Stimulated activated memory B cell treated with anti-CD40 and anti-IgM and Interleukin-4, amounts not matched to agents 10 μg/mL and 1 μg/mL and 100 μg/mL, for 72 hours (primary cell): ENCODE data around the gene CDC34.

Experiments used
- ATAC-seq: fragments of 150-1000 bp; cut with Tn5 transposase; 2 replicates; pipeline ENCODE4 v1.10.0; 2021
- H3K27ac Mint-ChIP-seq: one replicate; pipeline ENCODE4 v1.8.0; 2022; ENCODE audit warnings: mild to moderate bottlenecking, mixed read lengths
- H3K27me3 Mint-ChIP-seq: one replicate; pipeline ENCODE4 v1.8.0; 2022; ENCODE audit warnings: mixed read lengths
- H3K36me3 Mint-ChIP-seq: one replicate; pipeline ENCODE4 v1.8.0; 2022; ENCODE audit warnings: mixed read lengths
- H3K4me1 Mint-ChIP-seq: one replicate; pipeline ENCODE4 v1.8.0; 2022; ENCODE audit warnings: mixed read lengths
- H3K4me3 Mint-ChIP-seq: one replicate; pipeline ENCODE4 v1.8.0; 2022; ENCODE audit warnings: mild to moderate bottlenecking, moderate library complexity, mixed read lengths
- H3K9me3 Mint-ChIP-seq: one replicate; pipeline ENCODE4 v1.8.0; 2022; ENCODE audit warnings: mixed read lengths

CDC34 gene

GRCh38 chr19:531753-532560 is at the start of gene CDC34:
Gene CDC34, plus strand, starts transcription at chr19:531760. Its CDS starts 172 bp downstream, at chr19:531932.
- Mint-ChIP-seq H3K9me3 (no peaks in the 10 kb centered on the region), H3K4me1 (peaks cover 24% of the 10 kb centered on the region), H3K36me3 (peaks cover 5% of the 10 kb centered on the region), H3K27ac (peak within 1 kb of the TSS; percentile 55), H3K27me3 (no peaks in the 10 kb centered on the region), H3K4me3 (peak within 1 kb of the TSS; percentile 85)
- ATAC-seq = peak; percentile 7

- Mint-ChIP-seq H3K4me1 (peaks cover 18% of the 10 kb centered on the region), H3K4me3 (no peak overlapping the region), H3K27ac (no peak overlapping the region), H3K36me3 (peaks cover 17% of the 10 kb centered on the region), H3K9me3 (peaks cover 19% of the 10 kb centered on the region), H3K27me3 (peaks cover 9% of the 10 kb centered on the region)
- ATAC-seq = no peak
Measured at GRCh38 chr19:482186-483041, 49.1 kb upstream of the CDC34 start.

GRCh38 chr19:483332-484072 is 48.1 kb upstream of the CDC34 start:
- no peak overlapping the region for H3K4me3 Mint-ChIP-seq
- peaks cover 9% of the 10 kb centered on the region for H3K27me3 Mint-ChIP-seq
- H3K27ac Mint-ChIP-seq = no peak overlapping the region
- peaks cover 23% of the 10 kb centered on the region for H3K4me1 Mint-ChIP-seq
- peaks cover 19% of the 10 kb centered on the region for H3K9me3 Mint-ChIP-seq
- no peak for ATAC-seq
- peaks cover 17% of the 10 kb centered on the region for H3K36me3 Mint-ChIP-seq

- Mint-ChIP-seq H3K27ac (no peak overlapping the region), H3K4me1 (peaks cover 25% of the 10 kb centered on the region)
Measured at GRCh38 chr19:484494-484893, 47.1 kb upstream of the CDC34 start.

GRCh38 chr19:485077-485476 is 46.5 kb upstream of the CDC34 start:
- peaks cover 15% of the 10 kb centered on the region for H3K9me3 Mint-ChIP-seq
- peaks cover 14% of the 10 kb centered on the region for H3K36me3 Mint-ChIP-seq
- no peak for ATAC-seq
- peaks cover 25% of the 10 kb centered on the region for H3K4me1 Mint-ChIP-seq
- H3K27ac Mint-ChIP-seq = no peak overlapping the region
- peaks cover 9% of the 10 kb centered on the region for H3K27me3 Mint-ChIP-seq
- no peak overlapping the region for H3K4me3 Mint-ChIP-seq

More at GRCh38 chr19:484494-484893, 47.1 kb upstream of the CDC34 start:
- Mint-ChIP-seq H3K9me3 (peaks cover 19% of the 10 kb centered on the region), H3K4me3 (no peak overlapping the region), H3K27me3 (peaks cover 9% of the 10 kb centered on the region), H3K36me3 (peaks cover 17% of the 10 kb centered on the region)
- no peak for ATAC-seq

- Mint-ChIP-seq H3K9me3 (peaks cover 8% of the 10 kb centered on the region), H3K36me3 (peaks cover 8% of the 10 kb centered on the region), H3K4me3 (no peak overlapping the region)
Measured at GRCh38 chr19:485583-486236, 45.9 kb upstream of the CDC34 start.

GRCh38 chr19:488505-489417 is 42.8 kb upstream of the CDC34 start:
- peak; percentile 95 for ATAC-seq
- Mint-ChIP-seq H3K27me3 (peaks cover 9% of the 10 kb centered on the region), H3K4me1 (peaks cover 15% of the 10 kb centered on the region), H3K36me3 (no peaks in the 10 kb centered on the region), H3K27ac (peak overlapping the region; percentile 83), H3K9me3 (peaks cover 2% of the 10 kb centered on the region), H3K4me3 (peak overlapping the region; percentile 82)

More at GRCh38 chr19:485583-486236, 45.9 kb upstream of the CDC34 start:
- Mint-ChIP-seq H3K4me1 (peaks cover 19% of the 10 kb centered on the region), H3K27me3 (peaks cover 9% of the 10 kb centered on the region), H3K27ac (no peak overlapping the region)
- ATAC-seq = no peak

GRCh38 chr19:489418-490196 is 42.0 kb upstream of the CDC34 start:
- Mint-ChIP-seq H3K4me3 (peak overlapping the region; percentile 82), H3K9me3 (peaks cover 3% of the 10 kb centered on the region), H3K4me1 (peaks cover 18% of the 10 kb centered on the region), H3K27ac (peak overlapping the region; percentile 83), H3K36me3 (no peaks in the 10 kb centered on the region), H3K27me3 (peaks cover 10% of the 10 kb centered on the region)
- ATAC-seq = peak; percentile 39

GRCh38 chr19:491146-491741 is 40.3 kb upstream of the CDC34 start:
- no peak overlapping the region for H3K27ac Mint-ChIP-seq
- peaks cover 3% of the 10 kb centered on the region for H3K9me3 Mint-ChIP-seq
- peaks cover 18% of the 10 kb centered on the region for H3K27me3 Mint-ChIP-seq
- no peak overlapping the region for H3K4me3 Mint-ChIP-seq
- no peaks in the 10 kb centered on the region for H3K36me3 Mint-ChIP-seq
- peaks cover 18% of the 10 kb centered on the region for H3K4me1 Mint-ChIP-seq
- ATAC-seq = no peak

GRCh38 chr19:492091-492531 is 39.4 kb upstream of the CDC34 start:
- no peak overlapping the region for H3K27ac Mint-ChIP-seq
- no peak overlapping the region for H3K4me3 Mint-ChIP-seq
- H3K36me3 Mint-ChIP-seq = no peaks in the 10 kb centered on the region
- H3K4me1 Mint-ChIP-seq = peaks cover 18% of the 10 kb centered on the region
- peaks cover 3% of the 10 kb centered on the region for H3K9me3 Mint-ChIP-seq
- peaks cover 20% of the 10 kb centered on the region for H3K27me3 Mint-ChIP-seq
- no peak for ATAC-seq

- H3K27ac Mint-ChIP-seq = no peak overlapping the region
- peaks cover 29% of the 10 kb centered on the region for H3K27me3 Mint-ChIP-seq
- H3K4me1 Mint-ChIP-seq = peaks cover 21% of the 10 kb centered on the region
- ATAC-seq = no peak
- no peaks in the 10 kb centered on the region for H3K36me3 Mint-ChIP-seq
- no peak overlapping the region for H3K4me3 Mint-ChIP-seq
- H3K9me3 Mint-ChIP-seq = peaks cover 3% of the 10 kb centered on the region
Measured at GRCh38 chr19:493391-494170, 38.0 kb upstream of the CDC34 start.
